COLO668 (cell line): Measurements from ENCODE around the gene GFOD2.
A peak's percentile ranks its signal among the peaks of the same experiment; 100 is the strongest.

Experiments
- DNase-seq: peaks from one replicate; lab custom pipeline; 2025; ENCODE audit not compliant: unreplicated experiment; lab: John Stamatoyannopoulos, UW

GFOD2 gene

DNA sequence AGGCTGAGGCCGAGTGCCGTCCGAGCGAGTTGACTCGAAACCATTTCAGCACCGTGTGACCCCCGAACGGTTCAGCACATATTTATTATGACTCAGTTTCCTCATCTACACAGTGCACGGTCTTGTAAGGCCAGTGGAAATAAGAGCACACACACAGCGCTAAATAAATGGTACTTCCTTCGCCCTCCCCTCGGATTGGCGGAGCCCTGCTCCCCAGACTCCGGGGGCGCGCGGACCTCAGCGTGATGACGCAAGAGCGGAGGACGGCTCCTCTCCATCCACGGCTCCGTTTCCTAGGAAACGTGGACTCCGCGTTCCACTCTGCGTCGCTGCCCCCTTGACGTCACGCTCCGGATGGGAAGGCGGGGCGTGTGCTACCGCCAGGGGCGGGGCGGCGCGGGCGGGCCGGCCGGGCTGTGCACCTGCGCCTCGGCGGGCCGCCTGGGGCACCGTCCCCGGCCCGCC is 58.5 kb downstream of the GFOD2 start, which contains the start of gene PARD6A:
PARD6A (plus strand) TSS at position 397 of the 465 bp plus-strand sequence. CDS start 79 bp downstream, outside the sequence.
- peak; percentile 96 for DNase-seq

DNA sequence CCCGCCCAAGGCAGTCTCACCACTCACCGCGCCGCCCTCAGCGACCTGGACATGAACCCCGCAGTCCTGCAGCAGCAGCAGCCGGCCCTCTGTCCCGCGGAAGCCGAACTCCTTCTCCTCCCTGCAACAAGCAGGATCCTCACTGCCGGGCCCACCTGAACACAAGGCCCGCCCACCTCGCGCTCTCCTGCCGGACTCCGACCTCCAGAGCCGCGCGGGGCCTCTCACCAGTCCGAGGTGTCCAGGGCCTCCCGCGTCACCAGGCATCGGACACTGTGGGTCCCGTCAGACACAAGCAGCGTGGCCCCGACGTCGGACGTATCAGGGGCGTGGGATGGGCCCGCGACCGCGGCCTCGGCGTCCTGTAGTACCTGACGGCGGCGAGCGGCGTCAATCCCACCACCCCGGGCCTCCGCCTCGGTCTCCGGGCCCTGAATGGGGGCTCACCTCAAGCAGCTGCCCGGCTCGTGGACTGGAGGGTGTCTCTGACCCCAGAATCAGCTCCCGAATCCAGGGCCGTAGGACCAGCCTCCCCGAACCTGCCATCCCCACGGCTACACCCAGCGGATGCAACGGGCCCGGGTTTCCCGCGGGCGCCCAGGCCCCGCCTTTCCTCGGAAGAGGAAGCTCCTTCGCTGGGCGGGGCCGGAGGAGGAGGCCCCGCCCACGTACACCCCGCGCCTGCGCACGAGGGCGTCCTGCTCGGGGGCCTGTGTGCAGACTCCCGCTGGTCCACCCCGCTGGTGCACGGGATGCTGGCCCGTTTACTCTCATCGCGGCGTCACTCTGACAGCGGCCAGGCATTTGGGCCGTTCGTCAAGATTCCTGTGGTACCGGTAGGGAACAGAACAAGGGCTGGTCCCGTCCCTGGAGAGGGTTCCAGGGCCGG is 59.2 kb downstream of the GFOD2 start, which contains the start of gene ACD:
ACD (minus strand) TSS at position 586 of the 889 bp plus-strand sequence; CDS start at position 546, 40 bp downstream.
- DNase-seq = peak; percentile 95

DNA sequence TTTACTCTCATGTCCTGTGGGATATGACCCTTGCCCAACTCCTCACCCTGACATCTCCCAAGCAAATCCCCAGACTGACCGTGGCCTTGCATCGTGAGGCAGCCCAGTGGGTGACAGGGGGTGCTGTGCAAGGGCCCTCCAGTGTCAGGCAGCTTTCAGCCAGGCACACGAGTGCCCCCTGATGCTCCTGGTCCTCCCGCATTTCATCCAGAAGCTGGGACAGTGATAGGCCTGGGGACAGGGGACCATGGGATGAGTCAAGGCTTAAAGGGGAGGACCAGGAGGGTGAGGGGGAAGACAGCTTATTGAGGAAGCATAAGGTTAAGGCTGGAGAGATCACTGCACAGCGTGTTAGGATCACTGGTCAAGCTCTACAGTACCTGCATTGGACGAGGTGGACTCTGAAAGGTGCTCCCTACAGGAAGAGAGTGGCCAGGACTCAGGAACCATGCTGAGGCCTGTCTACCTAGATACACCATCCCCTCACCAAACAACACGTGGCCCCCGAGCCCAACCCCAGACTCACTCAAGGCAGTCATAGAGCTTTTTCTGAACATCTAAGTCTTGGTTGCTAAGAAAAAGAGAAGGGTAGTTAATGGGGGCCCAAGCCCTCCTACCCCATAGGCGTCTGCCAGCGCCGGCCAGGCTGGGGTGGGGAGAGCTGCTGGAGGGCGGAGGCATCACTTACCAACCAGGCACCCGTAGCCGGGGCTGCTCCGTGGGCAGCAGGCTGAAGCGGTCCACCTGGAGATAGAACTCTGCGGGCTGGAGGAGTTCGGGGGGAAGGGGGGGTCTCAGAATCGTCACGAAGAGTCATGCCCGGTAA is 60.1 kb downstream of the GFOD2 start:
- peak; percentile 38 for DNase-seq

DNA sequence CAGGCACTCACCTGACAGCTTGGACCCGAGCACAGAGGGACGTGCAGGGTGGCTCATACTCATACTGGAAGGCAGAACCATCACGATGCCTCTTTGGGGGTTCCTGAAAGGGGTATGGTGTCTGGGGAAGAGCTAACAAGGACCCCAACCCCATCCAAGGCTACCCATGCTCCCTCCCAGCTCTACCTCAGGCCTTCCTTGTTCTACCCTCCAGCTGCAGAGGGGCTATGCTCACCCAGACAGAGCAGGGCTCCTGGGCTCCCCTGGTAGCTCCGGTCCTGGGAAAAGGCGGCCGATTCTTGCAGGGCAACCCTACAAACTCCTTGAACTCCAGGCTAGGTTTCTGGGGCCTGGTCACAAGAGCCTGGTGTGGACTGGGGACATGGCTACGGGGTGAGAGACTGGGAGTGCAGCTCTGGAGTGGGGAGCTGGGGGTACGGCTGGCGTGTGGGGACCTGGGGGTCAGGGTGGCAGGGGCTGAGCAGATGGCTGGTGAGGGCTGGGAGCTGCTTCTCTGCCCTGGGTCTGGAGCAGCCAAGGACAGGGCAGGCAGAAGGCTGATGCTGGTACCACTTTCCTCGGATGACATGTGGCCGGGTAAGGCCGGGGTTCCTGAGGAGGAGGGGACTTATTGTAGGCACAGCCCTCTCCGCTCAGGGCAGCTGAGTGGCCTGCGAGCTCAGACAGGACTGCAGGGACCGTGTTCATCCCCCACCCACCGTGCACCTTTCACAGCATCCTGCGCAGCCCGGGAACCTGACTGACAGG is 61.2 kb downstream of the GFOD2 start:
- no peak for DNase-seq

DNA sequence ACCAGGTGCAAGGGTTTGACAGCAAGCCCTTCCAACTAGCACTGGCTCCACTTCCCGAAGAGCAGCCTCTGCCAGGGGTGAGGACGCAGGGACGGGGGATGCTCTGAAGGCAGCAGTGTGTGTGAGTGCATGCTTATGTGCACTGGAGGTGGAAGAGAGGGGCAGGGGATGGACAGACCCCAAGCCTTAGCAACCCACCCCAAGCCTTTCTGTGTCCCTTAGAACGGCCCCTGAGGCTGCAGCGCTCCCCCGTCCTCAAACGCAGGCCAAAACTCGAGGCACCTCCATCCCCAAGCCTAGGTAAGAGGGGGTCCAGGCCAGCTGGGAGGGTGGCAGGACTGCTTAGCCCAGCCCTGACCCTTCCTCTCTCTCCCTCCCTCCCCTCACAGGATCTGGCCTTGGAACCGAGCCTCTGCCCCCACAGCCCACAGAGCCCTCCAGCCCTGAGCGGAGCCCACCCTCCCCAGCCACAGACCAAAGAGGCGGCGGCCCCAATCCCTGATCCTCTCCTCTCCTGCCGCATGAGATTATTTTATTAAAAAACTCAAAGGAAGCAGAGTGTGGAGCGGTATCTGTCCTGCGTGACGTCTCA is 62.0 kb downstream of the GFOD2 start:
- DNase-seq = no peak

DNA sequence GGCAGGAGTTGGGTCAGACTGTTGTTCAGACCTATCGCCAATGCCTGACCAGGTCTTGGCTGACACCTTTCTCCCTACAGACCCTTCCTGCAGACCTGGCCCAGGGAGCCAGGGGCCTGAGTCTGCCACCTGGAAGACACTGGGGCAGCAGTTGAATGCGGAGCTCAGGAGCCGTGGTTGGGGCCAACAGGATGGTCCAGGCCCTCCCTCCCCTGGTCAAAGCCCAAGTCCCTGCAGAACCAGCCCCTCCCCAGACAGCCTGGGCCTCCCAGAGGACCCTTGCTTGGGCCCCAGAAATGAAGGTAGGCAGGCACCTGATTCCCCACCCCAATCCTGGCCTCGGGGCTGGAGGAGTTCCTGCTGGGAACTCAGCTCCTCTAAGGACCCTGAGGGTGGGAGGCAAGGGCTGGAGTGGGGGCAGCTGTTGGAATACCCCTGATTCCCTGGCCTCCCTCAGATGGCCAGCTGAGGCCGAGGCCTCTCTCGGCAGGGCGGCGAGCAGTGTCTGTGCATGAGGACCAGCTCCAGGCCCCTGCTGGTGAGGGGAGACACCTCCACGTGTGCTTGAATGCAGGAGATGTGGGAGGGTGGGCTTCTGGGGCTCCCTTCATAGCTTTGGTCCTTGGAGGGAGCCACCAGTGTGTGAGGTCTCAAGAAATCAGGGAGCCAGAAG is 62.6 kb downstream of the GFOD2 start:
- no peak for DNase-seq

DNA sequence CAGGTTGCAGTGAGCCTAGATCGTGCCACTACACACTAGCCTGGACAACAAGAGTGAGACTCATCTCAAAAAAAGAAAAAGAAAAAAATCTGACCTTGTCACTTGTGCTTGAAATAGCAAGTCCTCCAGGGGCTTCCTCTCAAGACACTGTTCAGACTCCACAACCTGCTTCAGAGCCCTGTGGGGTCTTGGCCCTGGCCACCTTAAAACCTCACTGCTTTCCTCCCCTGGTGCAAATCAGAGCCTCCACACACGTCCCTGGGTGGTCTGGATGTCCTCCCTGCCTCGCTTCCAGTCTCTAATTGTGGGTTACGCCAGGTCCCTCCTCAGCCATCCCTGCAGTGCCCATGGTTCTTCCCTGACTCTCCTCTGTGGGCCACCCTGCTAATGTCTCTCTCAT is 63.8 kb downstream of the GFOD2 start:
- no peak for DNase-seq

DNA sequence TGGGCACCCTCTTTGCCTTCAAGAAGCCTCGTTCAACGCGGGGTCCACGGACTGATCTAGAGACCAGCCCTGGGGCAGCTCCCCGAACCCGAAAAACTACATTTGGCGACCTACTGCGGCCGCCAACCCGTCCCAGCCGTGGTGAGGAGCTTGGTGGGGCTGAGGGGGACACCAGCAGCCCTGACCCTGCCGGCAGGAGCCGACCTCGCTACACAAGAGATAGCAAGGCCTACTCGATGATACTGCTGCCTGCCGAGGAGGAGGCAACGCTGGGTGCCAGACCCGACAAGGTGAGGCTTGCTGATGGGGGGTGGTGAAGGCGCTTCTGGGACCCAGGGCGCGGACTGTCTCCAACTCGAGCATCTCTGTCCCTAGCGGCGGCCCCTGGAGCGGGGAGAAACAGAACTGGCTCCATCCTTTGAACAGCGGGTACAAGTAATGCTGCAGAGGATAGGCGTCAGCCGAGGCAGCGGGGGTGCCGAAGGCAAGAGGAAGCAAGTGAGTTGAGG is 64.7 kb downstream of the GFOD2 start:
- no peak for DNase-seq

DNA sequence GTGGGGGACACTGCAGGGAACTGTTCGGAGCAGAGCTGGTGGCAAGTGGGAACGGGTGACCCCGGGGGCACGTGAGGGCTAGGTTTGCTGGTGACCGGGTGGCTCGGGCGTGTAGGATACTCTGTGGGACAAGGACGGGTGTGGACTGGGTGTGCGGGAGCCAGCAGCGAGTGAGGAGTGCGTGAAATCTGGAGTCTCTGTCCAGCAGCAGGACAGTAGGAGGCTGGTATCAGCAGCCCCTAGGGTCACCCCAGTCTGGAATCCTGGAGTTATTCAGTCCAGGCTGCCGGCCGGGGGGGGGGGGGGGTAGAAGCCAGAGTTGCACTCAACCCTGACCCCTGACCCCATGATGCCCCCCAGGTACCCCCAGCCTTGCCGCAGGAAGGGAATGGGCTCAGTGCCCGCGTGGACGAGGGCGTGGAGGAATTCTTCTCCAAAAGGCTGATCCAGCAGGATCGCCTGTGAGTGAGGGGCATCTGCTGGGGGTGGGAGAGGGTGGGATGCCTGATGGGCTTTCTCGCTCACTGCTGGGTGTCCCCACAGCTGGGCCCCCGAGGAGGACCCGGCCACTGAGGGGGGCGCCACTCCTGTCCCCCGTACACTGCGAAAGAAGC is 65.2 kb downstream of the GFOD2 start:
- no peak for DNase-seq

DNA sequence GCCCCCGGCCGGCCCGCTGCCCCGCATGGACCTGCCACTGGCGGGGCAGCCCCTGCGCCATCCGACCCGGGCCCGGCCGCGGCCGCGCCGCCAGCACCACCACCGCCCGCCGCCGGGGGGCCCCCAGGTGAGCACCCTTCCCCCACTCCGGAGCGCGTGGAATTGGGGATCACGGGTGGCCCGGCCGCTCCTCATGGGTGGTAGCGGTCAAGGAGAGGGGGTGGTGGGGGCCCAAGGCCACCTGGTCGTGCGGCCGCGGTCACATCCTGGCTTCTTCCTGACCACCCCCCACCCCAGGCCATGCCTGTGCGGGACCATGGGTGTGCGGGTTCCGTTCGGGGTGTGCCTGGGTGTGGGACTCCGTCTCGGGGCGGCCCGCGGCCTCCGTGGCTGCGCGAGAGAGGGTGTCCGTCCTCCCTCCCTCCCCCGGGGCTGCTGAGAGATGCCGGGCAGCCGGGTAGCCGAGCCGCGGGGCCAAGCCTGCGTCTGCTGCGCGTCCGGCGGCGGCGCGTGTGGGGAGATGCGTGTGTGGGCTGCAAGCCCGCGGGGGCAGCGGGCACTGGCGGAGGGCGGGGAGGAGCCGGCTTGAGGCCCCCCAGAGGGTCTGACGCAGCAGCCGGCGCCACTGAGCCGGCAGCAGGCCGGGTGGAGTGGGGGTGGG is 65.9 kb downstream of the GFOD2 start:
- DNase-seq = peak; percentile 28

DNA sequence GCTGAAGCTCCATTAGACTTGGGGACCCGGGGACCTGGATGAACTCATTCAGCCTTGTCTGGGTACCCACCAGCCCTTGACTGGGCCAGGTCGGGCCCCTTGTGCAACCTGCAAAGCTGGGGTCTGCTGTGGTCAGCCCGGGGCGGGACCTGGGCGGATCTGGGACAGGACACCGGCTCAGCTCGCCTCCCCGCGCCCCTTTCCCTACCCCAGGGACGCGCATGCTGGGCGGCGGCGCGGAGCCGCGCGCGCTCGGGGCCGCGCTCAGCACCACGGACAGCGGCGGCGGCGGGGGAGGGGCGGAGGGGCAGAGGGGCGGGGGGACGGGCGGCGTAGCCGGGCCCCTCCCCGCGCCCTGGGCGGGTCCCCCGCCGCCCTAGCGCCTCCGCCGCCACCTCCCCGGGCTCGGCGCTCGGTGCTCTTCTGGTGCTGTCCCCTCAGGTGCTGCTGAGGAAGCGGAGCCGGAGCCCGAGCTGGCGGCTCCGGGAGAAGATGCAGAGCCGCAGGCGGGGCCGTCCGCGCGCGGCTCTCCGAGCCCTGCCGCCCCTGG is 66.5 kb downstream of the GFOD2 start:
- DNase-seq = no peak

DNA sequence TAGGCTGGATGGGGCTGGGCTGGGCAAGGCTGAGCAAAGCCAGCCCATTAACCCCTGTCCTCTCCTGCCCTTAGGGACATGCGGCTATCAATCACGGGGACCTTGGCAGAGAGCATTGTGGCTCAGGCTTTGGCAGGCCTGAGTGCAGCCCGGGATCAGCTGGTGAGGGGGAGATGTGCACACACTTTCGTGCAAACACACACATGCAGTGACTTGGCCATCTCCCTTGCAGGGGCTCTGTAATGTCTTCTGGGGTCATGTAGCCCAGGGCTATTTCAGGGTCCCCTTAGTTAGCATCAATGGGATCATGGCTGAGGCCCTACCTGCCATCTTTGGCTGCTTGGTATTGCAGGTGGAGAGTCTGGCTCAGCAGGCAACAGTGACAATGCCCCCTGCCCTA is 67.3 kb downstream of the GFOD2 start:
- no peak for DNase-seq

DNA sequence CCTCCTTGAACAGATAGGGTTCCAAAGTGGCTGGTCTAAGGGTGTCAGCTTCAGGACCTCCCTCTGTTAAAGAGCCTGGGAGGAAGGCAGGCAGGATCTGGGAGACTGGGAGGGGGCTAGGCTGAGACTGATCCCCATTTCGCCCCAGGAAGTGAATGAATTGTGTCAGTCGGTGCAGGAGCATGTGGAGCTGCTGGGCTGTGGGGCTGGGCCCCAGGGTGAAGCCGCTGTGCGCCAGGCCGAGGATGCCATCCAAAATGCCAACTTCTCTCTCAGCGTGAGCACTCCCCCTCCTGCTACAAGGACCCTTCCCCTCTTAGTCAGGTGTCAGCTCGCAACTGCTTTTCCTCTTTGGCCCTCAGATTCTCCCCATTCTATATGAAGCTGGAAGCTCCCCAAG is 68.1 kb downstream of the GFOD2 start:
- no peak for DNase-seq

DNA sequence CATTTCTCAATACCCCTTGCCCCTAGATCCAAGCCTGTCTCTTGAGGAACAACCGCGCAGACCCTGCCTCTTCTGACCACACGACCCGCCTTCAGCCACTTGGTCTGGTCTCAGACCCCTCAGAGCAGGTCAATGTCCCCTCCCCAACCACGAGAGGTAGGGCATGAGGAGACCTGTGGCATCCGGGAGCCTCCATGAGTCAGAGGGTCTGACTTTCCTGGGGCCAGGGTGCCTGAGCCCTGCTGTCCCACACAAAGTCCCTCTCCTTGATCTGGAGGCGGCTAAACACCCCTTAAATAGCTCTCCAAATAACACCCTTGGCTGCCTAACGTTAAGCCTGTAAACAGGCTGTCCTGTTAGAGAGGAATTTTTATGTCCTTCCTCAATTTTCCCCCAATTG is 69.1 kb downstream of the GFOD2 start:
- DNase-seq = no peak

DNA sequence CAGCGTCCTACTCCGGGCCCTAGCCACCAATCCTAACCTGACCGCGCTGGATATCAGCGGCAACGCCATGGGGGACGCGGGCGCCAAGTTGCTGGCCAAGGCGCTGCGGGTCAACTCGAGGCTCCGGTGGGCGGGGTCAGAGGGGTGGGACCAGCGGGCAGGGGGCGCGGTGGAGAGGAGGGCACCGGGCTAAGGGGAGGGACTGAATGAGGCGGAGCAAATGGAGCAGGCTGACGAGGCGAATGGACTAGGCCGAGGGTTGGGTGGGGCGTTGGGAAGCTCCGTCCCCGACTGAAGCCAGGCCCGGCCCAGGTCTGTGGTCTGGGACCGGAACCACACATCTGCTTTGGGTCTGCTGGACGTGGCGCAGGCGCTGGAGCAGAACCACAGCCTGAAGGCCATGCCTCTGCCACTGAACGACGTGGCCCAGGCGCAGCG is 69.6 kb downstream of the GFOD2 start:
- DNase-seq = no peak

DNA sequence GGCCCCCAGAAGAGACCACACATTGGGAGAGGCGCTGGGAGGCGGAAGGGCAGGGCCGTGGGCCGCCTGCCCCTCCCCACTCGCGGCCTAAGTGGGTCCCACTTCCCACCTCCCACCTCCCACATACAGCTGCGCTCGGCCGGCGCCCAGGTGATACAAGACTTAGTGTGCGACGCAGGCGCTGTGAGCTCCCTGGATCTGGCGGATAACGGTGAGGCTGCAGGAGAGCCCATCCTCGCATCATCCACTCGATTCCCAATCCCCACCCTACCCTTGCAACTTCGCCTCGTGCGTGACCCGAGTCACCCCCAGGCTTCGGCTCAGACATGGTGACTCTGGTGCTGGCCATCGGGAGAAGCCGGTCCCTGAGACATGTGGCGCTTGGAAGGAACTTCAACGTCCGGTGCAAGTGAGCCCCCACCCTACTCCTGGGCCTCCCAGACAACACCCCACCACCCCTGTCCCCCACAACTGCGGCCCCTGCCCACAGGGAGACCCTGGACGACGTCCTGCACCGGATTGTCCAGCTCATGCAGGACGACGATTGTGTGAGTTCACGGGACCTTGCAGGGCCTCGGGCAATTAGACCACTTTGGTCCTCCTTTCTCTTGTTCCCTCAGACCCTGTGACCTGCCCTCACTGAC is 70.2 kb downstream of the GFOD2 start:
- DNase-seq = no peak

DNA sequence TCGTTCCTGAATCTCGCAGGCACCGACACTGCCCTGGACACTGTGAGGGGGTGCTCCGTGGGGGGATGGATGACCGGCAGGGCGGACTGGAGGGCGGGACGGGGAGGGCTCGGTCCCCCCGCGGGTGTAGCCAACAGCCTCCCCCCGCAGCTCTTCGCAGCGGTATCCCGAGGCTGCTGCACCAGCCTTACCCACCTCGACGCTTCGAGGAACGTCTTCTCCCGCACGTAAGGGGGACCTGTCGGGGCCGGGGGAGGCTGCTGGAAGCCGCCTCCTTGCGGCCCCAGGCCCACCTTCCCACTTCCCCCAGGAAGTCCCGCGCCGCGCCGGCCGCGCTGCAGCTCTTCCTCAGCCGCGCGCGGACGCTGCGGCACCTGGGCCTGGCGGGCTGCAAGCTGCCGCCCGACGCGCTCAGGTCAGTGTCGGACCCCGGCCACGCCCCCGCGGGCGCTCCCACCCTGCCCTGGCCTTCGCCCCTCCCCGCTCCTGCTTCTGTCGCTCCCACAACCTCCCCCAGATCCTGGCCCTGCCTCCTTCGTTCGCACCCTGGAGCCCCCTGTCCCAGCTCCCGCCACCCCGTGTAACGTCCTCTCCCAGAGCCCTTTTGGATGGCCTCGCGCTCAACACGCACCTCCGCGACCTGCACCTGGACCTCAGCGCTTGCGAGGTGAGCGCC is 70.9 kb downstream of the GFOD2 start:
- DNase-seq = no peak
